Occipital lobe (tissue), 2 donors: ENCODE measurements around the gene ARL14. TPM values are rescaled to one million over a fixed set of nuclear protein-coding genes. Genes with fewer than 3 reads are reported as not detected.

Experiments used
- DNase-seq: peaks from one replicate; lab custom pipeline; 2025; lab: John Stamatoyannopoulos, UW
- total RNA-seq: library from RNA; depleted of rRNA; stranded (reverse); fragments of >200 nt; gene quantifications from one replicate; pipeline ENCODE4 v1.2.3, GENCODE V29; 2014

Gene ARL14
- total RNA-seq: not detected

GRCh38 chr3:160676547-160677303 lies at the start of gene ARL14:
Gene ARL14, plus strand, starts transcription at chr3:160677160. Its CDS starts 187 bp downstream, at chr3:160677347.
- no peak for DNase-seq

GRCh38 chr3:160629491-160629890 lies 47.5 kb upstream of the ARL14 start:
- no peak for DNase-seq

GRCh38 chr3:160633361-160634083 lies 43.4 kb upstream of the ARL14 start:
- DNase-seq: no peak

GRCh38 chr3:160635213-160635612 lies 41.7 kb upstream of the ARL14 start:
- DNase-seq: no peak

- no peak for DNase-seq
Observed at GRCh38 chr3:160637086-160637485, 39.9 kb upstream of the ARL14 start.

- DNase-seq: no peak
Observed at GRCh38 chr3:160638184-160638583, 38.8 kb upstream of the ARL14 start.

- no peak for DNase-seq
Observed at GRCh38 chr3:160641665-160642309, 35.2 kb upstream of the ARL14 start.

GRCh38 chr3:160643994-160644393 lies 33.0 kb upstream of the ARL14 start:
- DNase-seq: no peak

GRCh38 chr3:160644491-160644890 lies 32.5 kb upstream of the ARL14 start:
- DNase-seq: no peak

- no peak for DNase-seq
Observed at GRCh38 chr3:160648701-160649100, 28.3 kb upstream of the ARL14 start.

GRCh38 chr3:160649596-160649995 lies 27.4 kb upstream of the ARL14 start:
- DNase-seq: no peak

GRCh38 chr3:160653512-160653911 lies 23.4 kb upstream of the ARL14 start:
- DNase-seq: no peak

GRCh38 chr3:160660902-160661301 lies 16.1 kb upstream of the ARL14 start:
- DNase-seq: no peak

- no peak for DNase-seq
Observed at GRCh38 chr3:160661660-160662059, 15.3 kb upstream of the ARL14 start.

- DNase-seq: no peak
Observed at GRCh38 chr3:160665231-160665630, 11.7 kb upstream of the ARL14 start.

- DNase-seq: no peak
Observed at GRCh38 chr3:160665784-160666526, 11.0 kb upstream of the ARL14 start.

GRCh38 chr3:160667452-160667851 lies 9.5 kb upstream of the ARL14 start:
- no peak for DNase-seq

GRCh38 chr3:160668454-160668853 lies 8.5 kb upstream of the ARL14 start:
- no peak for DNase-seq

GRCh38 chr3:160671231-160671630 lies 5.7 kb upstream of the ARL14 start:
- no peak for DNase-seq

GRCh38 chr3:160671995-160672394 lies 5.0 kb upstream of the ARL14 start:
- no peak for DNase-seq

GRCh38 chr3:160673188-160673587 lies 3.8 kb upstream of the ARL14 start:
- no peak for DNase-seq
